Measurements from ENCODE around the gene EPAS1.

EPAS1 gene

DNA sequence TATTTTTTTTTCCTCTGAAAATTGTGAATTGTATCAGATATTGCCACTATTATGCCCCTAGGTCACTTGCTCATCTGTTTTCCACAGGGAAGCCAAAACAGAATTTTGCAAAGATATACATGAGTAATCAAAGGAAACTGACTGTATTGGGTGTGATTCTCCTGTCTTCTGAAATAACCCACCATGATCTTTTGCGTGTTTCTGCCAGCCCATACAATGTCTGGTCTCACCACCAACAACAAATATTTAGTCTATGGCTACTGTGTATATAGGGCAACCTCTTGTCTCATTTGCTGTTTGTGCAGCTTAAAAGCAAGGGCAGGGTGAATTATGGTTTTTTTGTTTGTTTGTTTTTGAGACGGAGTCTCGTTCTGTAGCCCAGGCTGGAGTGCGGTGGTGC is 26.5 kb downstream of the EPAS1 start:
- no peak for DNase-seq (ENCODE audit: low read depth)

- DNase-seq (ENCODE audit: low read depth) = no peak
Observed at GRCh38 chr2:46325182-46325928, 28.1 kb downstream of the EPAS1 start.

GRCh38 chr2:46326231-46326980 is 29.2 kb downstream of the EPAS1 start:
- no peak for DNase-seq (ENCODE audit: low read depth)

DNA sequence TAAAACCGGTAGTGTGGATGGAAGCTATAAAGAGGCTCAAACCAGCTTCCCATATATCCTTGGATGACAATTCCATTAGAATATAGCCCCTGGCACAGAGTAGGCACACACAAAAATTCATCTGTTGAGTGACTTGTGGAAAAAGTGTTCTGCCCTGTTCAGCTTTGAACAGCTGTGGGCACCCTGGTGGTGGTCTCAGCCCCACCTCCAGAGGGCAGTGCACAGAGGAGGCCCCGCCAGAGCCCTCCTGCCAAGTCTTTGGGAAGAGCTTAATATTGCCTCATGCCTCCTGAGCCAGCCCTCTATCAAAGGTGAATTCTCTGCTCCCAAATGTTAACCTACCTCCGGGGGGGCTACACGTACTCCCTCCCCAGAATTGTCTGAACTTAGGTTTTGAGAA is 30.4 kb downstream of the EPAS1 start:
- DNase-seq (ENCODE audit: low read depth) = no peak

- DNase-seq (ENCODE audit: low read depth) = no peak
Observed at GRCh38 chr2:46328291-46328690, 31.1 kb downstream of the EPAS1 start.

GRCh38 chr2:46328829-46329228 is 31.6 kb downstream of the EPAS1 start:
- no peak for DNase-seq (ENCODE audit: low read depth)

DNA sequence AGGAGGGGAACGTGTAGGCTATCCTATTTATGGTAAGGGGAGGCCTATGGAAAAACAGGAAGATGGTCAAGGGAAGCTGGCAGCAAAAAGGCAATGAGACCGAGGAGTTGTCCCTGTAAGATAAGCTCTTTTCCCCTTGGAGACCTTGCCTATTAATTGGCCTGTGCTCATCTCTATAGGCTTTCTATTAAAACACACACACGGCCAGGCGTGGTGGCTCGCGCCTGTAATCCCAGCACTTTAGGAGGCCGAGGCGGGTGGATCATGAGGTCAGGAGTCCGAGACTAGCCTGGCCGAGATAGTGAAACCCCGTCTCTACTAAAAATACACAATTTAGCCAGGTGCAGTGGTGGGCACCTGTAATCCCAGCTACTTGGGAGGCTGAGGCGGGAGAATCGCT is 32.1 kb downstream of the EPAS1 start:
- no peak for DNase-seq (ENCODE audit: low read depth)

- no peak for DNase-seq (ENCODE audit: low read depth)
Observed at GRCh38 chr2:46329803-46330775, 32.9 kb downstream of the EPAS1 start.

DNA sequence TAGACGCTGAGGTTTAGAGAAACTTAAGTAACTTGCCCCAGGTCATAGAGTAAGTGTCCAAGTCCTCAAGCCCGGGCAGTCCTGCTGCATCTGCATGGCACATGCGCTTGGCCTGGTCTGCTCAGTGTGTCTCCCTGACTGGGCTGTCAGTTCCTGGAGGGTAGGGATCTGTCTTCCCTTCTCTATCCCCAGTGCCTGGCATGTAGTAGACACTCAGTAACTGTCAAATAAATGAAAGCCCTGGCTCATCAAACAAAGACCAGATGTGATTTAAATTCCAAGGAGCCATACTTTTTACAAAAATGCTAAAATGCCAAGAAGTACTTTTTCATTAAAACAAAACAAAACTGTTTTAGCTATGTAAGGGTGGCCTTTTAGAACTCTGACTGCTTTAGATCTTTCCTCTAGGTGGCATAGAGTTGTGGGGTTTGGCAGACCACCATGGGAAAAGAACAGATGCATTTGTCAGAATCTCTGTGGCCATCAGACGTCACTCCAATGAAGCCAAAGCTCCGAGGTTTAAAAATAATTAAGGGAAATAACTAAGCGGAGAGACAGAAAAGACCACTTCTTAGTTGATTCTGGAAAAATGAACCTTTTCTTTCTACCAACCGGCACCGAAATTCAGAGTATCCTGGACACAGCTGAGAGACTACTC is 34.0 kb downstream of the EPAS1 start:
- no peak for DNase-seq (ENCODE audit: low read depth)

DNA sequence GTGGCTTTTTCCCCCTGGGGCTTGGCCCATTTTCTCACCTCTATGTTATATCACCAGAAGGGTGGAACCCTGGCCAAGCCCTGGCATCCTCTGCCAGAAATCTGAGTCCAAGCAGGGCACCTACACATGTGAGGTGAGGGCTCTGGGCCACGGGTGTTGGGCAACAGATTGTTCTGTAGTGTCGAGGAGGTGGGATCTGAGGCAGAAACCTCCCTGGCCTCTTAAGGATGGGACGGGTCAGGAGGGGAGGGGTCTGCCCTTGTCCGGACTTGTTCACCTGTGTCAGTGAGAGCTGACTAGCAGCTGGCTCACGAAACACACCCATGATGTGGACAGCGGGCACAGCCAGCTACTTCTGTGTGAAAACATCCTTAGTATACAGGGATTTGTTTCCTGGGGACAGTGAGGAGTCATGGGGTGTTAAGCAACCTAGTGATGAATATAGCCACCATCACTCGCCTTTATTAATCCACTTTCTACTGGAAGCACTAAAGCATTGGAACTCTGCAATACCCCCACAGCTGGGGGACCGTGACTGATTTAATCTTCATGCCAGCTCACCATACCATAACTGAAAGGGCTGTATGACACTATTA is 35.6 kb downstream of the EPAS1 start:
- DNase-seq (ENCODE audit: low read depth) = no peak

DNA sequence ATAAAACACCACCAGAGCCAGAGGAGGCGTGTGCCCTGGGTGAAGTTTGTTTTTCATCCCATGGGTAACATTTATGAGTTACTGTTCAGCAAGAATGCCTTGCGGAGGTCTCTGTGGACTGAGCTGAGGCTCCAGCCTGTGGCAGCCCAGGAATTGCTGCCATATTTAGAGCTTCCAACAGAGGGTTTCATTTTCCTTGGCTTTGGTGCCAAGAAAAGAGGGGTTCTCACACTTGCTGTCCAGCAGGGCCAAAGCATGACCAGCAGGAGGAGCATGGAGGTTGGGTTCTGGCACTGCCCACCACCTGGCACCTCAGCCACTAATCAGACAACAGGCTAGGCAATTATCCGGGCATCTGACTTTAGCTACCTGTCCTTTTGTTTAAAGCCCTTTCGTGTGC is 36.7 kb downstream of the EPAS1 start:
- no peak for DNase-seq (ENCODE audit: low read depth)

DNA sequence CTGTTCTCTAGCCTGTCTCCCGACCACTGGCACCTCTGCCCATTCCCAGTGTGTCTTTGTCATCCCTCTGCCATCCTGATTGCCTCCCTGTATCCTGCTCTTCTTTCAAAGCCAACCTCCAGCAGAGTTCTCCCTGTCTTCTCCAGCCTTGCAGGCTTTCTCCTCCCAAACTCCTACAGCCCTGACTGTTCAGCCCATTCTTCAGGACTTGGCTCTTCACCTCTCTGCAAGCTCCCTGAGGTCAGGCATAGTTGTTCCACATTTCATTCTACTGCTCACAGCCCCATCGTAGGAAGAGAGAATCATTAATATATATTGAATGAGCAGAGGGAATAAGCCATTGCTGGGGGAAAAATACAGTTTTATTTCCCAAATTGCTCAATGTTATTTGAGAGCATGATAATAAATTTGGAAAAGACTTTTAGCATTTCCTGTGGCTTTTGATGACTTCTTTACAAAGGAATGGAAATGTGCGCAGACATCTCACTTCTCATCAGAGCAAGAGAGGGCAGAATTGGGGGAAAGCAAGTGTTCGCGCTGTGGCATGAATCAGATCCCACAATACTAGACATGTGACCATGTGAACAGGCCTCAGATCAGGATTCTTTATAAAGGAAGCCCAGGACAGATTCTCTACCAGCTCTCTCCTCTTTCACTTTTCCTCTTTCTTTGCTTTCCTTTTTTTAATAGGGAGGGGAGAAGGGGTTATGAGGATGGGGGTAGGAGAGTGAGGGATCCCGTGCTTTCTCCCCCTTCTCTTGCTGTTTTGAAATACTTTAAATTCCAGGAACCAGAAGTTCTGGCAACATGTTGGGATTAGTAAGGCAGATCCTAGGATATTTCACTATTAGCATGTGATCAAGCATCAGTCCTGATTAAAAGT is 37.4 kb downstream of the EPAS1 start:
- no peak for DNase-seq (ENCODE audit: low read depth)

DNA sequence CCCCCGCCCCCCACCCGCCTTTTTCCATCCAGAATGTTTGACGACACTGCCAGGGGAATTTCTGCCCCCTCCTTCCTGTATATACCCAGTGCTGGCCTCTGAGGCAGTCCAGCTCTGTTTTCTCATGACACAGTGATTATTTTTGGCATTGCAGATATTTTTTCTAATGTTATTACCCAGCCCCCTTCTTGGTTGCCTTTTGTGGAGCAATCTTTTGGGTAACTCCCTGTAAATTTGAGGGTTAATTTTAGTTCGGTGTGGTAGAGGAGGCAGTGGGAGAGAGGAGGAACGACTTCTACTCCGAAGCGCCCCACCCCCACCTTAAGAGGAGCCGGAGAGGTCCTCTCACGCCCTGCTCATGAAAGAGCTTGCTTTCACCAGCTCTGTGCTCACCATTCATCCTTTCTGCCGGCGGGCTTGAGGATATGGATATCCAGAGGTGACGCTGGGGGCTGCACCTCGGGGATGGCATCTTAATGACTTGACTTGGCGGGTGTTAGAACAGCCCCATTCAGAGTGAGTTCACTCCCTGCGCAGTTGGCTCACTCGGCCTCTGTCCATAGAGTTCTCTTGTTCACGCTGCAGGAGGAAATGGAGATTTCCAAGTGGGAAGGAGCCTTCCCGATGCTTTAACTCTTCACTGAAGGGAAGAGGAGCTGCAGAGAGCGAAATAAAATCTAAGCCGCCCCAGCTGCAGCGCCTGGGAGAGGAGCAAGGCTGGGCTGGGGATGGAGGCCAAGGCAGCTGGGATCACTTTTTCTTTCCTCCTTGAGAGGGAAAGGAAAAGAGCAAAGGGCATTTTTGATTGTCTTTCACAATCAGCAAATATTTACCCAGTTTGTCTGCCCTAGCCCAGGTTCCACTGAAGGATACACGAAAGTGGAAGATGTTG is 38.4 kb downstream of the EPAS1 start:
- DNase-seq (ENCODE audit: low read depth) = no peak

DNA sequence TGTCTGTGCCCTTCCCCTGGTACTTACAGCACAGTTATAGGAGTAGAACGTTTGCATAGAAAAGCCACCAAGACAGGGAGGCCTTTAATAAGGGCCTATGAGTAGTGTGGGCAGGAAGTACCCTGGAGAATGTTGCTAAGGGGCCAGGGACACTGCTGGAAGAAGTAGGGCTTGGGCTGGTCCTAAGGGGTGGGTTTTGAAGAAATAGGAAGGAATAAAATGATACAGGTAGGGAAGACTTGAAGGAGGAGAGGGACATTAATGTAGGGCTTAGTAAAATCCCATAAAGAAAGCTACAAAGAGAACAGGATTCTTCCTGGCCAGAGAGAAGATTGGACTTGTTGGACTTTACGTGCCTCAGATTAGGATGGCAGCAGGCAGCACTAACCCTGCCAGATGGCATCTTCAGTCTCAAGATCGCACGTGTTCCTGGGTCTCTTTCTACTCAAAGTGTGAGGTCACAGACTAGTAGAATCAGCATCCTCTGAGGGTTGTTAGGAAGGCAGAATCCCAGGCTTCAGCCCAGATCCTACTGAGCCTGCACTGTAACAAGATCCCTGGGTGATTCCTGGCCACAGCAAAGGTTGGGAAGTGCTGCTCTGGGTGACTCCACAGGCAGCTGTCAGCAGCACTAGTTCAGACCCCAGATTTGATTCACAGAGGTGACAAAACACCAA is 39.2 kb downstream of the EPAS1 start:
- no peak for DNase-seq (ENCODE audit: low read depth)

- DNase-seq (ENCODE audit: low read depth) = no peak
Observed at GRCh38 chr2:46337208-46337994, 40.2 kb downstream of the EPAS1 start.

DNA sequence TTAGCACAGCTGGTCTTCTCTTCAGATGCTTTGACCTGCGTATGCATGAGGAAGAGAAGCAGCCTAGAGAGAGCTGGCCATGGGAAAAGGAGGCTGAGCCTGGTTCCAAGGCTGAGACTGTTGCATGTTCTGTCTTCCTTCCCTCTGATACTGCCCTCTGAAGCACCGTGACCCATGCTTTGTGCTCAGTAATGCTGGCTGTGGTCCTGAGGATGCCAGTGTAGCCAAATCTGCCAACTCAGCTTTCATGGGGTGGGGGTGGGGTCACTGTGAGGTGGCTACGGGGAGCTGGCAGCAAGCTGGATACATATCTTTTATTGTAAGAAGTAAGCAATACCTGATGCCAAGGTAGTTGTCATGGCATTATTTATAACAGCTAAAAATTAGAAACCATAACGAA is 41.5 kb downstream of the EPAS1 start:
- DNase-seq (ENCODE audit: low read depth) = no peak

- DNase-seq (ENCODE audit: low read depth) = no peak
Observed at GRCh38 chr2:46339200-46339599, 42.0 kb downstream of the EPAS1 start.
